ENCODE results near the gene PDE7B.

The PDE7B gene

GRCh38 chr6:136174510-136174909 is 323.0 kb downstream of the PDE7B start:
- H3K9me2 ChIP-seq (ENCODE audit: low read depth, low read length): no peaks in the 10 kb centered on the region
- H3K79me2 ChIP-seq (ENCODE audit: insufficient read depth, low read length): no peaks in the 10 kb centered on the region
- H3K9ac ChIP-seq (ENCODE audit: low read length): no peak overlapping the region
- no peaks in the 10 kb centered on the region for H3K9me3 ChIP-seq (ENCODE audit: low read length)
- no peaks in the 10 kb centered on the region for H4K20me1 ChIP-seq (ENCODE audit: insufficient read depth, low read length)
- no peak overlapping the region for H2AFZ ChIP-seq (ENCODE audit: low read length)
- no peak overlapping the region for H3K4me2 ChIP-seq (ENCODE audit: low read length)
- H3K4me1 ChIP-seq (ENCODE audit: insufficient read depth, low read length, severe bottlenecking): no peaks in the 10 kb centered on the region
- no peaks in the 10 kb centered on the region for H3F3A ChIP-seq (ENCODE audit: insufficient read depth, low read length)
- H3K27me3 ChIP-seq (ENCODE audit: insufficient read depth, low read length): no peaks in the 10 kb centered on the region
- H3K36me3 ChIP-seq (ENCODE audit: insufficient read depth, low read length): no peaks in the 10 kb centered on the region
- TF ChIP-seq EZH2 (IDR thresholded peaks at IDR 0.05; ENCODE audit: borderline replicate concordance, low read length): no peak
- no peak for TF ChIP-seq CTCF (IDR thresholded peaks at IDR 0.05; ENCODE audit: low read length)
- H3K27ac ChIP-seq (ENCODE audit: low read depth, low read length, poor library complexity, severe bottlenecking): no peak overlapping the region
- no peak overlapping the region for H3K4me3 ChIP-seq (ENCODE audit: low read depth, low read length, poor library complexity, severe bottlenecking)

- TF ChIP-seq CTCF (IDR thresholded peaks at IDR 0.05; ENCODE audit: low read length): no peak
- no peak for TF ChIP-seq EZH2 (IDR thresholded peaks at IDR 0.05; ENCODE audit: borderline replicate concordance, low read length)
- H3K79me2 ChIP-seq (ENCODE audit: insufficient read depth, low read length): no peaks in the 10 kb centered on the region
- H2AFZ ChIP-seq (ENCODE audit: low read length): no peak overlapping the region
- no peak overlapping the region for H3K9ac ChIP-seq (ENCODE audit: low read length)
- H3K4me3 ChIP-seq (ENCODE audit: low read depth, low read length, poor library complexity, severe bottlenecking): no peak overlapping the region
- no peaks in the 10 kb centered on the region for H3K27me3 ChIP-seq (ENCODE audit: insufficient read depth, low read length)
- no peaks in the 10 kb centered on the region for H3K36me3 ChIP-seq (ENCODE audit: insufficient read depth, low read length)
- no peak overlapping the region for H3K27ac ChIP-seq (ENCODE audit: low read depth, low read length, poor library complexity, severe bottlenecking)
- H4K20me1 ChIP-seq (ENCODE audit: insufficient read depth, low read length): no peaks in the 10 kb centered on the region
- no peaks in the 10 kb centered on the region for H3K9me2 ChIP-seq (ENCODE audit: low read depth, low read length)
- no peaks in the 10 kb centered on the region for H3F3A ChIP-seq (ENCODE audit: insufficient read depth, low read length)
- H3K4me2 ChIP-seq (ENCODE audit: low read length): no peak overlapping the region
- H3K4me1 ChIP-seq (ENCODE audit: insufficient read depth, low read length, severe bottlenecking): no peaks in the 10 kb centered on the region
- H3K9me3 ChIP-seq (ENCODE audit: low read length): no peaks in the 10 kb centered on the region
Measured at GRCh38 chr6:136175873-136176272, 324.4 kb downstream of the PDE7B start.

- Histone ChIP-seq H3K79me2 (ENCODE audit: insufficient read depth, low read length) (no peaks in the 10 kb centered on the region), H3K27ac (ENCODE audit: low read depth, low read length, poor library complexity, severe bottlenecking) (no peak overlapping the region)
- TF ChIP-seq CTCF (IDR thresholded peaks at IDR 0.05; ENCODE audit: low read length) (no peak), EZH2 (IDR thresholded peaks at IDR 0.05; ENCODE audit: borderline replicate concordance, low read length) (no peak)
Measured at GRCh38 chr6:136178749-136179148, 327.2 kb downstream of the PDE7B start.

More at GRCh38 chr6:136178749-136179148, 327.2 kb downstream of the PDE7B start:
- Histone ChIP-seq H3K9me3 (ENCODE audit: low read length) (no peaks in the 10 kb centered on the region), H3K4me3 (ENCODE audit: low read depth, low read length, poor library complexity, severe bottlenecking) (no peak overlapping the region), H3K4me1 (ENCODE audit: insufficient read depth, low read length, severe bottlenecking) (no peaks in the 10 kb centered on the region), H3F3A (ENCODE audit: insufficient read depth, low read length) (no peaks in the 10 kb centered on the region), H3K4me2 (ENCODE audit: low read length) (no peak overlapping the region), H3K9ac (ENCODE audit: low read length) (no peak overlapping the region), H2AFZ (ENCODE audit: low read length) (no peak overlapping the region), H4K20me1 (ENCODE audit: insufficient read depth, low read length) (no peaks in the 10 kb centered on the region), H3K36me3 (ENCODE audit: insufficient read depth, low read length) (no peaks in the 10 kb centered on the region), H3K9me2 (ENCODE audit: low read depth, low read length) (no peaks in the 10 kb centered on the region), H3K27me3 (ENCODE audit: insufficient read depth, low read length) (no peaks in the 10 kb centered on the region)

Measured in OCI-LY1 (cell line).